Nucleus accumbens (tissue), 56 donors: Measurements from ENCODE around the gene SMURF1.

Experiments used
- DNase-seq, 56 donors: peaks; one replicate each; lab custom pipeline; 2025; lab: John Stamatoyannopoulos, UW

The SMURF1 gene

GRCh38 chr7:99011706-99012404 is 132.1 kb downstream of the SMURF1 start:
- DNase-seq, result no peak

GRCh38 chr7:99011341-99011705 is 132.6 kb downstream of the SMURF1 start:
- DNase-seq, result no peak

- DNase-seq, result no peak
Observed at GRCh38 chr7:99010281-99010680, 133.6 kb downstream of the SMURF1 start.

GRCh38 chr7:99008921-99009530 is 134.9 kb downstream of the SMURF1 start:
- DNase-seq, result no peak

GRCh38 chr7:99008181-99008631 is 135.7 kb downstream of the SMURF1 start:
- no peak for DNase-seq

GRCh38 chr7:99006739-99007424 is 137.0 kb downstream of the SMURF1 start:
- no peak for DNase-seq

GRCh38 chr7:99005776-99006175 is 138.1 kb downstream of the SMURF1 start:
- peak in 3 of 56 donors; percentile 13 to 28 (median 15) for DNase-seq

- no peak for DNase-seq
Observed at GRCh38 chr7:99004781-99005500, 139.0 kb downstream of the SMURF1 start.

GRCh38 chr7:99004216-99004615 is 139.7 kb downstream of the SMURF1 start:
- no peak for DNase-seq

GRCh38 chr7:99003419-99003818 is 140.5 kb downstream of the SMURF1 start:
- no peak for DNase-seq

GRCh38 chr7:99002827-99003212 is 141.1 kb downstream of the SMURF1 start:
- peak in 1 of 56 donors; percentile 12 for DNase-seq

- DNase-seq, result no peak
Observed at GRCh38 chr7:99002148-99002826, 141.6 kb downstream of the SMURF1 start.

GRCh38 chr7:99001482-99002147 is 142.3 kb downstream of the SMURF1 start:
- DNase-seq, result peak in 9 of 56 donors; percentile 6 to 47 (median 28)

- DNase-seq, result peak in 3 of 56 donors; percentile 10 to 32 (median 18)
Observed at GRCh38 chr7:99000904-99001465, 142.9 kb downstream of the SMURF1 start.

- DNase-seq, result no peak
Observed at GRCh38 chr7:99000196-99000903, 143.6 kb downstream of the SMURF1 start.

- no peak for DNase-seq
Observed at GRCh38 chr7:98998821-98999725, 144.8 kb downstream of the SMURF1 start.

- no peak for DNase-seq
Observed at GRCh38 chr7:98997846-98998245, 146.1 kb downstream of the SMURF1 start.

GRCh38 chr7:98996150-98996552 is 147.8 kb downstream of the SMURF1 start:
- DNase-seq, result peak in 26 of 56 donors; percentile 3 to 71 (median 20)
